HepG2 (cell line): ENCODE results near the gene GOLGA6C. TPM values are rescaled to one million over a fixed set of nuclear protein-coding genes. Genes with fewer than 3 reads are reported as not detected.

Experiments
- EEA1 ChIP-seq: sonication (generic); formaldehyde crosslinking; IDR thresholded peaks from 2 replicates; pipeline ENCODE4 v1.5.1; 2020; ENCODE audit warnings: mild to moderate bottlenecking, missing genetic modification reagents, borderline replicate concordance
- KDM6A ChIP-seq: IDR thresholded peaks from 2 replicates; pipeline ENCODE4 v1.6.1; 2016; ENCODE audit warnings: low read depth
- MTF1 ChIP-seq: sonication (generic); formaldehyde crosslinking; IDR thresholded peaks from 2 replicates; pipeline ENCODE4 v1.5.0; 2020; ENCODE audit warnings: missing genetic modification reagents
- NRL ChIP-seq: sonication (generic); formaldehyde crosslinking; IDR thresholded peaks from 2 replicates; pipeline ENCODE4 v1.5.0; 2020; ENCODE audit warnings: missing genetic modification reagents, mild to moderate bottlenecking, moderate library complexity, borderline replicate concordance
- POLR2G ChIP-seq: fragments of 200-400 bp; formaldehyde crosslinking; IDR thresholded peaks from 2 replicates; pipeline ENCODE4 v1.6.1; 2018; ENCODE audit warnings: mild to moderate bottlenecking, low read depth, low read length, moderate library complexity
- RAD21 ChIP-seq: fragments of 450-650 bp; formaldehyde crosslinking; IDR thresholded peaks from 2 replicates; pipeline ENCODE4 v1.5.0; 2020; ENCODE audit warnings: mild to moderate bottlenecking
- ZBTB38 ChIP-seq: sonication (generic); formaldehyde crosslinking; IDR thresholded peaks from 2 replicates; pipeline ENCODE4 v1.5.1; 2020; ENCODE audit warnings: mild to moderate bottlenecking, missing genetic modification reagents
- ZNF224 ChIP-seq: sonication (generic); formaldehyde crosslinking; IDR thresholded peaks from 2 replicates; pipeline ENCODE4 v1.5.0; 2020; ENCODE audit warnings: mild to moderate bottlenecking, missing genetic modification reagents
- ZNF317 ChIP-seq: sonication (generic); formaldehyde crosslinking; IDR thresholded peaks from 2 replicates; pipeline ENCODE4 v1.5.0; 2020; ENCODE audit warnings: mild to moderate bottlenecking, missing genetic modification reagents
- ZNF34 ChIP-seq: sonication (generic); formaldehyde crosslinking; IDR thresholded peaks from 2 replicates; pipeline ENCODE4 v1.4.0; 2020; ENCODE audit warnings: mild to moderate bottlenecking, missing genetic modification reagents, borderline replicate concordance
- polyA plus RNA-seq, 8 experiments: library from polyadenylated mRNA; depleted of rRNA in 3 of 8; stranded (reverse) in 7 of 8; unstranded in 1 of 8; fragments of >200 nt; fragmentation: Illumina TruSeq in 4 of 8; extraction: Trizol in 4 of 8; gene quantifications; 2 replicates each; pipeline versions ENCODE4 v1.2.1 to v1.2.3, GENCODE V29; 2011 to 2016; ENCODE audit warnings: low read depth in 4 of 8, missing spikeins in 1 of 8, mixed read lengths in 1 of 8; ENCODE audit not compliant: insufficient read depth in 1 of 8
- total RNA-seq, 5 experiments: library from RNA; depleted of rRNA; stranded (reverse); fragments of >200 nt; fragmentation: Illumina TruSeq; extraction: Trizol; gene quantifications; 2 replicates each; pipeline ENCODE4 v1.2.3, GENCODE V29; 2016; ENCODE audit warnings: low read depth in 1 of 5
- TF ChIP-seq, protein P1 (sequence below): sonication (generic); formaldehyde crosslinking; IDR thresholded peaks from 2 replicates; pipeline ENCODE4 v1.5.0; 2020; ENCODE audit warnings: mild to moderate bottlenecking, missing genetic modification reagents
- TF ChIP-seq, protein P2 (sequence below): sonication (generic); formaldehyde crosslinking; IDR thresholded peaks from 2 replicates; pipeline ENCODE4 v1.8.0; 2022; ENCODE audit warnings: mild to moderate bottlenecking, missing genetic modification reagents

GOLGA6C gene
- total and polyA plus RNA-seq, 2 of the 13 experiments (the other 11 are each of a cell fraction or from before 2014, with no cell fraction given): not detected

DNA sequence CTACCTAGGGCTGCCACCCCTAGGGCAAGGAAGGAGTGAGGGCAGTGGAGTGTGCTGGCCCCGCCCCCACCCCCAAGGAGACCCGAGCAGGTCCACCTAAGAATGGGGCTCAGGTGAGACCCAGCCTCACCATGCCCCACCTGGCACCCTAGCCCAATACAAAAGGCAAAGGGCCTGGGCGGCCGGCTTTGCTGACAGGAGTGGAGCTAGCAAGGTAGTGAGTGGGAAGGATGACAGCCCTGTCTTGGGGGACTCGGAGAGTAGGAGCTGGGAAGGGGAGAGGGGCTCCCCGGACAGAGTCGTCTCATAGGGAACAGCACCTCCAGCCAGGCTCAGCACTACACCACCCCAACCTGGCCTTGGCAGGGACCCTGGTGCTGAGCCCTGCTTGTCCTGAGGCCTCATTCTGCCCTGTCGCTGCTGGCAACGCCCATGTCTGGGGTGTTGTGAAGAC lies 44.3 kb upstream of the GOLGA6C start (continued):
- TF ChIP-seq ZNF34 (CRISPR knock-in tag): no peak
- TF ChIP-seq ZBTB38: no peak
- TF ChIP-seq KDM6A (CRISPR knock-in tag): no peak
- TF ChIP-seq ZNF224 (CRISPR knock-in tag): no peak
- no peak for TF ChIP-seq ZNF317 (CRISPR knock-in tag)
- TF ChIP-seq POLR2G: peak; percentile 54
- TF ChIP-seq NRL (CRISPR knock-in tag): no peak
- TF ChIP-seq MTF1 (CRISPR knock-in tag): no peak
- no peak for TF ChIP-seq EEA1
- no peak for TF ChIP-seq RAD21 (CRISPR knock-in tag)
- TF ChIP-seq, protein P1, sequence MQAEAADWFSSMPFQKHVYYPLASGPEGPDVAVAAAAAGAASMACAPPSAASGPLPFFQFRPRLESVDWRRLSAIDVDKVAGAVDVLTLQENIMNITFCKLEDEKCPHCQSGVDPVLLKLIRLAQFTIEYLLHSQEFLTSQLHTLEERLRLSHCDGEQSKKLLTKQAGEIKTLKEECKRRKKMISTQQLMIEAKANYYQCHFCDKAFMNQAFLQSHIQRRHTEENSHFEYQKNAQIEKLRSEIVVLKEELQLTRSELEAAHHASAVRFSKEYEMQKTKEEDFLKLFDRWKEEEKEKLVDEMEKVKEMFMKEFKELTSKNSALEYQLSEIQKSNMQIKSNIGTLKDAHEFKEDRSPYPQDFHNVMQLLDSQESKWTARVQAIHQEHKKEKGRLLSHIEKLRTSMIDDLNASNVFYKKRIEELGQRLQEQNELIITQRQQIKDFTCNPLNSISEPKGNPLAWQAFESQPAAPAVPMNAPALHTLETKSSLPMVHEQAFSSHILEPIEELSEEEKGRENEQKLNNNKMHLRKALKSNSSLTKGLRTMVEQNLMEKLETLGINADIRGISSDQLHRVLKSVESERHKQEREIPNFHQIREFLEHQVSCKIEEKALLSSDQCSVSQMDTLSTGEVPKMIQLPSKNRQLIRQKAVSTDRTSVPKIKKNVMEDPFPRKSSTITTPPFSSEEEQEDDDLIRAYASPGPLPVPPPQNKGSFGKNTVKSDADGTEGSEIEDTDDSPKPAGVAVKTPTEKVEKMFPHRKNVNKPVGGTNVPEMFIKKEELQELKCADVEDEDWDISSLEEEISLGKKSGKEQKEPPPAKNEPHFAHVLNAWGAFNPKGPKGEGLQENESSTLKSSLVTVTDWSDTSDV (CRISPR knock-in tag): no peak
- TF ChIP-seq, protein P2, sequence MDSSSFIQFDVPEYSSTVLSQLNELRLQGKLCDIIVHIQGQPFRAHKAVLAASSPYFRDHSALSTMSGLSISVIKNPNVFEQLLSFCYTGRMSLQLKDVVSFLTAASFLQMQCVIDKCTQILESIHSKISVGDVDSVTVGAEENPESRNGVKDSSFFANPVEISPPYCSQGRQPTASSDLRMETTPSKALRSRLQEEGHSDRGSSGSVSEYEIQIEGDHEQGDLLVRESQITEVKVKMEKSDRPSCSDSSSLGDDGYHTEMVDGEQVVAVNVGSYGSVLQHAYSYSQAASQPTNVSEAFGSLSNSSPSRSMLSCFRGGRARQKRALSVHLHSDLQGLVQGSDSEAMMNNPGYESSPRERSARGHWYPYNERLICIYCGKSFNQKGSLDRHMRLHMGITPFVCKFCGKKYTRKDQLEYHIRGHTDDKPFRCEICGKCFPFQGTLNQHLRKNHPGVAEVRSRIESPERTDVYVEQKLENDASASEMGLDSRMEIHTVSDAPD (CRISPR knock-in tag): no peak
